Neural progenitor cell (in vitro differentiated cells): ENCODE measurements around the gene SYTL4. TPM values are rescaled to one million over a fixed set of nuclear protein-coding genes. Genes with fewer than 3 reads are reported as not detected.
A peak's percentile ranks its signal among the peaks of the same experiment; 100 is the strongest.
"Not testable (repeated sequence)": the region's sequence is repeated elsewhere in the genome, so short reads cannot be mapped to it uniquely, and the experiment has no call there.

Source experiments
- DNase-seq: peaks from one replicate; pipeline ENCODE4 v3.0.0-alpha.2; 2016; ENCODE audit warnings: low spot score
- H2AFZ ChIP-seq: fragments of 200-600 bp; sonication (generic); replicated peaks from 2 replicates; pipeline ENCODE4 v1.6.1; 2016; ENCODE audit warnings: antibody characterized with exemption
- H3F3A ChIP-seq: fragments of 200-600 bp; sonication (generic); 2 replicates; pipeline ENCODE4 v1.6.1; 2016; ENCODE audit warnings: antibody characterized with exemption, low read depth
- H3K27ac ChIP-seq: fragments of 200-600 bp; sonication (generic); 2 replicates; pipeline ENCODE4 v1.5.1; 2016; ENCODE audit warnings: mild to moderate bottlenecking
- H3K27me3 ChIP-seq: fragments of 200-600 bp; sonication (generic); 2 replicates; pipeline ENCODE4 v1.6.1; 2016; ENCODE audit warnings: mild to moderate bottlenecking, moderate library complexity
- H3K36me3 ChIP-seq: fragments of 200-600 bp; sonication (generic); 2 replicates; pipeline ENCODE4 v1.5.1; 2016
- H3K4me1 ChIP-seq: fragments of 200-600 bp; sonication (generic); 2 replicates; pipeline ENCODE4 v1.6.1; 2016; ENCODE audit warnings: mixed run types
- H3K4me2 ChIP-seq: fragments of 200-600 bp; sonication (generic); 2 replicates; pipeline ENCODE4 v1.6.1; 2016
- H3K4me3 ChIP-seq: fragments of 200-600 bp; sonication (generic); 2 replicates; pipeline ENCODE4 v1.5.1; 2016
- H3K79me2 ChIP-seq: fragments of 200-600 bp; sonication (generic); 2 replicates; pipeline ENCODE4 v1.6.1; 2016; ENCODE audit warnings: low read depth
- H3K9ac ChIP-seq: fragments of 200-600 bp; sonication (generic); 2 replicates; pipeline ENCODE4 v1.6.1; 2016
- H3K9me3 ChIP-seq: fragments of 200-600 bp; sonication (generic); 2 replicates; pipeline ENCODE4 v1.5.1; 2016; ENCODE audit warnings: low read depth
- H4K20me1 ChIP-seq: fragments of 200-600 bp; sonication (generic); 2 replicates; pipeline ENCODE4 v1.6.1; 2016; ENCODE audit warnings: low read depth
- H3K27ac Mint-ChIP-seq: 3 replicates; pipeline ENCODE4 v1.8.0; 2021; ENCODE audit warnings: mixed read lengths
- H3K27me3 Mint-ChIP-seq: 2 replicates; pipeline ENCODE4 v1.8.0; 2022; ENCODE audit warnings: low read depth, mild to moderate bottlenecking, inconsistent platforms, moderate library complexity, mixed read lengths; ENCODE audit not compliant: insufficient read depth
- H3K36me3 Mint-ChIP-seq: 3 replicates; pipeline ENCODE4 v1.8.0; 2021; ENCODE audit warnings: mixed read lengths
- H3K4me1 Mint-ChIP-seq: 3 replicates; pipeline ENCODE4 v1.8.0; 2021; ENCODE audit warnings: mixed read lengths
- H3K4me3 Mint-ChIP-seq: 3 replicates; pipeline ENCODE4 v1.8.0; 2021; ENCODE audit warnings: mild to moderate bottlenecking, moderate library complexity, mixed read lengths
- H3K9me3 Mint-ChIP-seq: 3 replicates; pipeline ENCODE4 v1.8.0; 2020; ENCODE audit warnings: mixed read lengths
- CTCF ChIP-seq: fragments of 200-600 bp; sonication (generic); IDR thresholded peaks from 2 replicates; pipeline ENCODE4 v1.5.1; 2017; ENCODE audit warnings: antibody characterized with exemption, mild to moderate bottlenecking
- EZH2 ChIP-seq: fragments of 200-600 bp; sonication (generic); IDR thresholded peaks from 2 replicates; pipeline ENCODE4 v1.6.1; 2017; ENCODE audit warnings: antibody characterized with exemption, mild to moderate bottlenecking, moderate library complexity
- EZH2phosphoT487 ChIP-seq: fragments of 200-600 bp; sonication (generic); IDR thresholded peaks from 2 replicates; pipeline ENCODE4 v1.6.1; 2017; ENCODE audit warnings: antibody characterized with exemption
- total RNA-seq: library from RNA; depleted of rRNA; stranded (reverse); fragments of >200 nt; gene quantifications from 2 replicates; pipeline ENCODE4 v1.2.3, GENCODE V29; 2015; ENCODE audit warnings: low replicate concordance

The SYTL4 gene
- 0.22 and 0.39 TPM in 2 replicates for total RNA-seq

- DNase-seq: peak; percentile 57
- Histone ChIP-seq H4K20me1 (no peaks in the 10 kb centered on the region), H3K27ac (no peak within 1 kb of the TSS), H3K9ac (no peak within 1 kb of the TSS), H3K36me3 (no peaks in the 10 kb centered on the region), H3K27me3 (peaks cover 62% of the 10 kb centered on the region), H3K4me1 (no peaks in the 10 kb centered on the region), H3K4me3 (peak within 1 kb of the TSS; percentile 54), H2AFZ (peak within 1 kb of the TSS; percentile 78), H3K79me2 (no peaks in the 10 kb centered on the region), H3K4me2 (peak within 1 kb of the TSS; percentile 74), H3F3A (no peaks in the 10 kb centered on the region), H3K9me3 (no peaks in the 10 kb centered on the region)
- peaks cover 3% of the 10 kb centered on the region for H3K4me1 Mint-ChIP-seq
- H3K4me3 Mint-ChIP-seq: peak within 1 kb of the TSS; percentile 82
- H3K36me3 Mint-ChIP-seq: no peaks in the 10 kb centered on the region
- H3K27me3 Mint-ChIP-seq: peaks cover 21% of the 10 kb centered on the region
- no peak within 1 kb of the TSS for H3K27ac Mint-ChIP-seq
- H3K9me3 Mint-ChIP-seq: peaks cover 9% of the 10 kb centered on the region
- TF ChIP-seq EZH2: peak; percentile 58
- TF ChIP-seq CTCF: no peak
- TF ChIP-seq EZH2phosphoT487: no peak
Measured at GRCh38 chrX:100731441-100732281, at the start of gene SYTL4. Gene SYTL4, minus strand, starts transcription at chrX:100732121. Its CDS starts 30,084 bp downstream, at chrX:100702037.

- H3K9me3 Mint-ChIP-seq: peaks cover 20% of the 10 kb centered on the region
- H3K36me3 Mint-ChIP-seq, H3K4me1 Mint-ChIP-seq, H3K79me2 ChIP-seq, H4K20me1 ChIP-seq, H2AFZ ChIP-seq, H3K4me1 ChIP-seq, H3K4me3 ChIP-seq, H3K27ac Mint-ChIP-seq, H3K36me3 ChIP-seq, H3K4me2 ChIP-seq, H3K27me3 Mint-ChIP-seq, H3K9ac ChIP-seq, H3F3A ChIP-seq, H3K27ac ChIP-seq, DNase-seq: not testable (repeated sequence)
- peak overlapping the region; percentile 12 for H3K4me3 Mint-ChIP-seq
- peaks cover 17% of the 10 kb centered on the region for H3K9me3 ChIP-seq
- peaks cover 32% of the 10 kb centered on the region for H3K27me3 ChIP-seq
Measured at GRCh38 chrX:100769439-100769838, 37.5 kb upstream of the SYTL4 start.

GRCh38 chrX:100768679-100769338 lies 36.9 kb upstream of the SYTL4 start:
- Histone ChIP-seq H4K20me1 (no peaks in the 10 kb centered on the region), H3K27me3 (peaks cover 32% of the 10 kb centered on the region), H3K9me3 (peaks cover 17% of the 10 kb centered on the region), H3K27ac (no peak overlapping the region), H2AFZ (no peak overlapping the region), H3K4me2 (no peak overlapping the region), H3K9ac (no peak overlapping the region), H3K36me3 (no peaks in the 10 kb centered on the region), H3K4me1 (no peaks in the 10 kb centered on the region), H3K4me3 (no peak overlapping the region), H3F3A (no peaks in the 10 kb centered on the region), H3K79me2 (no peaks in the 10 kb centered on the region)
- no peaks in the 10 kb centered on the region for H3K4me1 Mint-ChIP-seq
- peaks cover 2% of the 10 kb centered on the region for H3K27me3 Mint-ChIP-seq
- peaks cover 22% of the 10 kb centered on the region for H3K9me3 Mint-ChIP-seq
- DNase-seq: peak; percentile 80
- no peak overlapping the region for H3K4me3 Mint-ChIP-seq
- peak; percentile 100 for TF ChIP-seq CTCF
- no peak for TF ChIP-seq EZH2
- H3K27ac Mint-ChIP-seq: no peak overlapping the region
- no peaks in the 10 kb centered on the region for H3K36me3 Mint-ChIP-seq

- H3K4me2 ChIP-seq: no peak overlapping the region
- H3K9me3 ChIP-seq: no peaks in the 10 kb centered on the region
- no peaks in the 10 kb centered on the region for H3K27me3 ChIP-seq
- no peak overlapping the region for H2AFZ ChIP-seq
- H3K79me2 ChIP-seq: no peaks in the 10 kb centered on the region
- no peak overlapping the region for H3K4me3 ChIP-seq
- H3K4me3 Mint-ChIP-seq: no peak overlapping the region
- TF ChIP-seq EZH2: no peak
- no peak for TF ChIP-seq CTCF
- no peak for TF ChIP-seq EZH2phosphoT487
- H3K36me3 Mint-ChIP-seq: no peaks in the 10 kb centered on the region
- peaks cover 11% of the 10 kb centered on the region for H3K4me1 Mint-ChIP-seq
- no peaks in the 10 kb centered on the region for H3F3A ChIP-seq
- H4K20me1 ChIP-seq: no peaks in the 10 kb centered on the region
- no peak overlapping the region for H3K27ac Mint-ChIP-seq
- no peak overlapping the region for H3K27ac ChIP-seq
- no peaks in the 10 kb centered on the region for H3K9me3 Mint-ChIP-seq
- peaks cover 4% of the 10 kb centered on the region for H3K4me1 ChIP-seq
- no peak for DNase-seq
- H3K27me3 Mint-ChIP-seq: peaks cover 3% of the 10 kb centered on the region
- H3K9ac ChIP-seq: no peak overlapping the region
- H3K36me3 ChIP-seq: no peaks in the 10 kb centered on the region
Measured at GRCh38 chrX:100750883-100751282, 19.0 kb upstream of the SYTL4 start.
